GM12865 (cell line): ENCODE data around the gene MDFIC.

Experiments
- DNase-seq: peaks from one replicate; pipeline ENCODE4 v3.0.0; 2010; ENCODE audit warnings: low read depth
- H3K4me3 ChIP-seq: 2 replicates; pipeline ENCODE4 v1.5.1; 2011; ENCODE audit warnings: mild to moderate bottlenecking, low read depth, low read length, control low read depth
- TF ChIP-seq, protein P1 (sequence below): IDR thresholded peaks from 2 replicates; pipeline ENCODE4 v1.5.1; 2011; ENCODE audit warnings: low read length, control low read depth, low read depth, inconsistent platforms; ENCODE audit not compliant: insufficient read depth; ENCODE audit errors: missing control alignments

The MDFIC gene

DNA sequence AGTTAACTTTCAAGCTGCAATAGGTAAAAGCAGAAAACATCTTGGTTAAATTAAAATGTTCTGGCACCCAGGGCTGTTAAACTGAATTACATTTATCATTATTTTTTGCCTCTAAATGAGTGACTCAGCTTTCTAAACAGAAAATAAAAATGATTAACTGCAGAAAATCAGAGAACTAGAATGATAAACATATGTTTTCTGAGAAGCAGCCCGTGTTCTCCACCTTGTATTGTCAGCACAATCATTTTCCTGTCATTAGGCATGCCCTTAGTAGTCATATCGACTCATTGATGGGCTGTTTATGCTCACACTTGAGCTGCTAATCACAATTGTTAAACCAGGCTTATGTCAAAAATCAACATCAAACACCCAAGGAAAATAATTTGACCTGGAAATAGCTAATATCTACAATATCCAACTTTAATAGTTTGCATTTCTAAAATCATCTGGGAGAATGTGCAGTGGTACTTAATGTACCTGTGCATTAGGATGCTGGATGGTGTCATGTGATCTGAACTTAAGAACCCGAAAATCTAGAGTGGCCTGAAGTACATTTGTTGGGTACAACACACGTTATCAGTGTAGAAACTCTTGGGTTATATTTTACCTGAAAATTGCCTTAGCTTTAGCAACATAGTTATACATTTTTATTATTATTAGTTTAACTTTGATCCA, 2.3 kb downstream of the MDFIC start:
- H3K4me3 ChIP-seq: peak overlapping the region; percentile 84
- no peak for DNase-seq
- TF ChIP-seq, protein P1, sequence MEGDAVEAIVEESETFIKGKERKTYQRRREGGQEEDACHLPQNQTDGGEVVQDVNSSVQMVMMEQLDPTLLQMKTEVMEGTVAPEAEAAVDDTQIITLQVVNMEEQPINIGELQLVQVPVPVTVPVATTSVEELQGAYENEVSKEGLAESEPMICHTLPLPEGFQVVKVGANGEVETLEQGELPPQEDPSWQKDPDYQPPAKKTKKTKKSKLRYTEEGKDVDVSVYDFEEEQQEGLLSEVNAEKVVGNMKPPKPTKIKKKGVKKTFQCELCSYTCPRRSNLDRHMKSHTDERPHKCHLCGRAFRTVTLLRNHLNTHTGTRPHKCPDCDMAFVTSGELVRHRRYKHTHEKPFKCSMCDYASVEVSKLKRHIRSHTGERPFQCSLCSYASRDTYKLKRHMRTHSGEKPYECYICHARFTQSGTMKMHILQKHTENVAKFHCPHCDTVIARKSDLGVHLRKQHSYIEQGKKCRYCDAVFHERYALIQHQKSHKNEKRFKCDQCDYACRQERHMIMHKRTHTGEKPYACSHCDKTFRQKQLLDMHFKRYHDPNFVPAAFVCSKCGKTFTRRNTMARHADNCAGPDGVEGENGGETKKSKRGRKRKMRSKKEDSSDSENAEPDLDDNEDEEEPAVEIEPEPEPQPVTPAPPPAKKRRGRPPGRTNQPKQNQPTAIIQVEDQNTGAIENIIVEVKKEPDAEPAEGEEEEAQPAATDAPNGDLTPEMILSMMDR: no peak

DNA sequence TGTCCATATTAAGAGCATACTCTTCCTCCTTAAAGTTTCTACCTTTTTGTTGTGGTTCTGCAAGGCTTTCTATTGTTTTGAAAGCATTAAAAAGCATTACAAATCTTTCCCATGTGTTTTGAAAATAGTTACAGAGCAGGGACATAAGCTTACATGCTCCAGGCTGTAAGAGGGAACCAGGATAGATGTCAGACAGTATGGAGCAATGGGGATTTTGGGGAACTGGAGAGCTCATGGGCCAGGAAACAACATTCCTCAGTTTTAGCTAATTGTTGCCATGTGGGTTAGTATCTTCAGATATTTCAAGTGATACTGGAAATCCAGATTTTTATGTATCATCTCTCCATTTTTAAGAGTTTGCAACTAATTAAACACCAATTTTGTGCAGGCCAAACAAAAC, 3.5 kb downstream of the MDFIC start:
- peak overlapping the region; percentile 84 for H3K4me3 ChIP-seq
- no peak for DNase-seq
- TF ChIP-seq, protein P1: no peak

DNA sequence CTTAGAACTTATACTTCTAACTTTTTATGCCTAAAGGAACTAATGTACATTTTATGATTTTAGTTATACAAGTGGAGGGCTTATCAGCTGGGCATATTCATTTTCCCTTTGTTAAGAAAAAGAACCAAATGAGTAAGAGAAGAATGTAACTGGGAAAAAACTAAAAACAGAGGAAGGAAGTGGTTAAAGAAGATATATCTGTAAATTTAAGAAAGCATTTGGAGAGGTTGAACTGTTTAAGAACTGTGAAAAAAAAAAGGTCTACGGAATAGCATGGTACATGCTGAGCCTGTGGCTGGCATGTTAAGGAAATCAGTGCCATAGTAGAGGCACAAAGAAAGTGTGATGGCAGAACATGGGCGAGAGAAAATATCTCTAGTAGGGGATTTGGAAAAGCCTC, 6.2 kb downstream of the MDFIC start:
- TF ChIP-seq, protein P1: no peak
- peak overlapping the region; percentile 26 for H3K4me3 ChIP-seq
- DNase-seq: no peak

DNA sequence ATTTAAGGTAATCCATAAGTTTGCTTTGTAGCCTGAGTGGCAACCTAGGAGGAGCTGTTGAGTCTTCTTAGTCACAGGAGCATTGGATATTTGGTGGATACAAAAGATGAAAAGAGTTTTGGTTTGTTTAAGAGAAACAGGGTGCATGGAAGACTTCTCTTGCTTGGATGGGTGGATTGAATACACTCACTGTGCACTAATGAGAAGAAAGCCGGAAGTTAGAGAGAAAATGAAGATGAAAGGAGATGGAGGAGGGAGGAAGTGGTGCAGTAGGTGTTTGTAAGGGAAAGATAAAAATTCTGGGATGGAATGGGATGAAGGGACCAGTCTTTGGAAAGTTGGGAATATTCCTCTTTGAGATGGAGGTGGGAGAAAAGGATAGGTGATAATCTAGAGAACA, 7.7 kb downstream of the MDFIC start:
- peak overlapping the region; percentile 54 for H3K4me3 ChIP-seq
- DNase-seq: no peak
- TF ChIP-seq, protein P1: no peak

DNA sequence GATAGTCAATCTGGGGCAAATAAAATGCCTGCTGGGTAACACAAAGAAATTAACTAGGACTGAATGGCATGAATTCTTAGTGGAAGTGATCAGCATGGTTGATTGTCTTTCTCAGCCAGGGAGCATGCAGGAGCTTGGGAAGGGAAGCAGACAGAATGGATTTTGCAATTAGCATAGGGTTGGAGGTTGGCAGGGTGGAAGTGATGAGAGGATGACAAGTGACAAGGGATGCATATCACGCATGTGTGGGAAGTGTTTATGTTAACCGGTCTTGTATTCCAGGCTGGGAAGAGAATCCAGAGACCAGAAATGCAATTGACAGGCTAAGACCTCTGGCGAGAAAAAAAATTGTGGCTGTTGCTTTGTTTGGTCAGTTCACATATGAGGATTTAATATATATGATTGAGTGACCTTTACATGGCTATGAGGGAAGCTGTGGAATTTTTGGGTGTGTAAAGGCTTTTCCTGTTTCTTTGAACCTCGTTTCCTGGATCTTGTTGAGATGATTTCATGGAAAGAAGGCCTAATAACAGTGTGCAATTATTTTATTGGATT, 8.3 kb downstream of the MDFIC start:
- H3K4me3 ChIP-seq: peak overlapping the region; percentile 54
- TF ChIP-seq, protein P1: no peak
- DNase-seq: no peak

DNA sequence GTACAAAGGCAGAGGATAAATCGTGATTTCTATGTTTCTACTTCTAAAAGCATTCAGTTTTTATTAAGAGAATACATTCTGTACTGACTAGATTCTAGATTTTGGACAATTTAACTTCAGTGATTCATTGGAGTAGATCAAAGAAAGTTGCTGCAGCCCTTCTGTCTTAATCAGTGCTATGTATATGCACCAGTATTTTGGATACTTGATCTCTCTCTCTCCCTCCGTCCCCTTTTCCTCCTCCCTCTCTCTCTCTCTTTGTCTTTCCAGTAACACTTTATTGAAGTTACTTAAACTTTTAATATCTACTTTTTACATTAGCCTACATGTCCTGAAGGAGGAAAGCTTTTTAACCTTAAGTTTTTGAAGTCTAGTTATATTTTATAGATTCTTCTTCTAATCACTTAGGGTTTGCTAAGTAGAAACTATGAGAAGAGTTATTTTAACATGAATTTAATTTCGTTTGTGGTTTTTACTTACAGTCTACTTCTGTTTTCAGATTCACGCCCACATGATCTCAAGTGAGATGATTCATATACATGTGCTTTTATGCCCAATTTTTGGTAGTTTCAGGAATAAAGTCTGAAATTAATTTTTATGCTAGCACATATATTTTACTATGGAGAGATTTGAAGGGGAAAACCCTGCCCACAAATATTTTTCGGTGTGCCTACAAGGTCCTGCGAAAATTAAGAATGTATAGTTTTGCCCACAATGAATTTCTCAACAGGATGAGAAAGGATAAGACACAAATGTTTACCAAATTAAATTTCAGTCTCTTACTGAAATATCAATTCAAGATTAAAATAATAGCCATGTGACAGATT, 9.1 kb downstream of the MDFIC start:
- H3K4me3 ChIP-seq: peak overlapping the region; percentile 54
- DNase-seq: peak; percentile 75
- TF ChIP-seq, protein P1: no peak

DNA sequence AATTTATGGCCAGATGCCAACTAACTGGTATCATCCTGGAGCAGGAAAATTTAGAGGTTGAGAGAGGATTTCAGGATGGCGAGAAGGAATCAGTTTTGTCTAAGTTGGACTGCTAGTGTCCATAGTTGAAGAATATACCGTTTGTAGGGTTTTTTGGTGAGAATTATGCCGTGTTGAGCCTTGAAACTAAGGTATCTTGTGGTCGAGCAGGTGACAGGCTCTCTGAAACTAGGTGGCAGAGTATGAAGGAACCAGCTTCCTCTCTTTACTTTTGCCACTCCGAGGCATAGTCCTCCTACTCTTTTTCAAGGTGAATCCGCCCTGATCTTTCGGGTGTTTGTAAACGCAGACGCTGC, 9.7 kb downstream of the MDFIC start:
- TF ChIP-seq, protein P1: no peak
- DNase-seq: peak; percentile 89
- H3K4me3 ChIP-seq: peak overlapping the region; percentile 54
